GM12891 (cell line): ENCODE results near the gene JMJD7.

ENCODE experiments used
- DNase-seq: peaks from one replicate; pipeline ENCODE4 v3.0.0; 2011; ENCODE audit warnings: low spot score; ENCODE audit not compliant: insufficient read length
- FAIRE-seq: peaks from 2 replicates; lab custom pipeline; 2011; peaks lifted over from hg19 to GRCh38; lab: Jason Lieb, UNC
- PAX5 ChIP-seq: IDR thresholded peaks from 2 replicates; pipeline ENCODE4 v1.6.1; 2011; ENCODE audit warnings: low read length, moderate library complexity, mild to moderate bottlenecking; ENCODE audit not compliant: insufficient read depth, severe bottlenecking
- POLR2A ChIP-seq: IDR thresholded peaks from 2 replicates; pipeline ENCODE4 v1.6.1; 2011; ENCODE audit warnings: low read depth, low read length, control low read depth
- POLR2AphosphoS5 ChIP-seq: IDR thresholded peaks from 2 replicates; pipeline ENCODE4 v1.6.1; 2011; ENCODE audit warnings: low read depth, low read length, control low read depth
- POU2F2 ChIP-seq: IDR thresholded peaks from 2 replicates; pipeline ENCODE4 v1.6.1; 2011; ENCODE audit warnings: low read depth, mild to moderate bottlenecking, control low read depth, low read length, moderate library complexity
- SPI1 ChIP-seq: IDR thresholded peaks from 2 replicates; pipeline ENCODE4 v1.6.1; 2011; ENCODE audit warnings: low read depth, low read length, control low read depth
- TAF1 ChIP-seq: IDR thresholded peaks from 2 replicates; pipeline ENCODE4 v1.6.1; 2011; ENCODE audit warnings: low read depth, low read length, control low read depth

Gene JMJD7

GRCh38 chr15:41789662-41790061 is 38.2 kb upstream of the JMJD7 start:
- TF ChIP-seq POLR2A (no peak), PAX5 (no peak), TAF1 (no peak)
- DNase-seq = no peak
- no peak for FAIRE-seq

DNA sequence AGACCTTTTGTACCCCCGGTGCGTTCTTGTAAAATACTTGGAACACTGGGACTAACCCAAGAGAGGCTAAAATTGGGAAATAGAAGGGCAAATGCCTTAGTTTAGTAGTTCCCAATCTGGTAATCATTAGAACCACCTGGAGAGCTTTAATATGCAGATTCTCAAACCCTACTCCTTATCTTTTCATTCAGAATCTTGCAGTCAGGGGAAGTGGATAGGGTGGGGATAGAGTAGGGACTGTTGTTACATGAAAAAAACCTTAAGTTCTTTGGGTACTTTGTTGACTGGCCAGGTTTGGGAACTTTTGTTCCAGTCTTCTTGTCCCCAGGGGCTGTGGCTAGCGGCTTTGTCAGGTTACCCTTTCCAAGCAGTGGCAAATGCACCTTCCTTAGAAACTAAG is 37.7 kb upstream of the JMJD7 start:
- TF ChIP-seq TAF1 (no peak), PAX5 (no peak), POLR2AphosphoS5 (no peak), SPI1 (no peak), POLR2A (no peak), POU2F2 (no peak)
- no peak for FAIRE-seq
- no peak for DNase-seq

DNA sequence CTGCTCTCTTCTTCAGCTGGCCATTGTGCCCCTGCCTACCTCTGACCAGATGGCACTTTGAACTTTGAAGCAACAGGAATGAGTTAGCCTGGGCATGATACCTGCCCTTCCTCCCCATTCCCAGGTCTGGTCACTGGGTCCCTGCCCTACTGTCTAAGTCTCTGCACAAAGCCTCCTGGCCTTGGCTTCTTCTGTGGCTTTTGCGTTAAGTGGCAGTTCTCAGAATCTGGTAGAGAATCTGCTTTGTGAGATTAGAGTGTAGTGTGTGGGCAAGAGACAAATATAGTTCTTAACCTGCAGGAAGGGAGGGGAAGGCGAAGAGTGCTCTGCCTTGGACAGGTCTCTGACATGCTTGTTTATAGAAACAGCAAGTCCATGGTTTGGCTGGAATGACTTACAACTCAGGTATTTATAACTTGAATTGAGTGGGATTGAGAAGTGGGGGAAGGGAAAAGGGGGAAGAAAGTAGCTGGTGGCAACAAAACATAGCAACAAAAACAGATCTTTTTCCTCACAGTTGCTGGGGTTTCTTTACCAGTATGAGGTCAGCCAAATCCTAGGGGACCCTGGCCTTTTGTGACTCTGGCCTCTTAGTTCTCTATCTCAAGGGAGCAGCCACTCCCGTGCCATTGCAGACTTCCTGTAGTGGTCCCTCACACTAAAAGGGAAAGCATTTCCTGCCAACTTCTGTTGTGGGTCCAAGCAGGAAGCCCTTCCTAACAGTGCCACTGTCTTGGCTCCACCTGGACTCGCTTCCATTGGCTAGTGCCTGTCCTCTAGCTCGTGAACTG is 36.9 kb upstream of the JMJD7 start:
- DNase-seq = no peak
- no peak for FAIRE-seq
- TF ChIP-seq TAF1 (no peak), PAX5 (no peak), POLR2AphosphoS5 (no peak), SPI1 (no peak), POLR2A (no peak), POU2F2 (no peak)

DNA sequence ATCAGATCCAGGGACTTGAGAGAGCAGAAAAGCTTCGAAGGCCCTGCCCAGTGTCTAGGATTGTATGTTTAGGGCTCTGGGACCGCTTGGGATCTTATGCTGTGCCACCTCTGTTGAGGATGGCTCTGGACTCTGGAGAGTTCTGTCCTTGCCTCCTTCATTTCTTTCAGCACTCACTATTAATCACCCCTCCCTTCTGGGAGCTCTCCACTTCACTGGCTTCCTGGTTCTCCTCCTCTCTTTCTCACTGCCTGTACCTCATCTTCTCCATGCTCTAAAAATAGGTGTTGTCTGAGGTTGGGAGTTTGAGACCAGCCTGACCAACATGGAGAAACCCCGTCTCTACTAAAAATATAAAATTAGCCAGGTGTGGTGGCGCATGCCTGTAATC is 36.4 kb upstream of the JMJD7 start:
- TF ChIP-seq POLR2AphosphoS5 (no peak), PAX5 (no peak), POLR2A (no peak), POU2F2 (no peak), SPI1 (no peak), TAF1 (no peak)

DNA sequence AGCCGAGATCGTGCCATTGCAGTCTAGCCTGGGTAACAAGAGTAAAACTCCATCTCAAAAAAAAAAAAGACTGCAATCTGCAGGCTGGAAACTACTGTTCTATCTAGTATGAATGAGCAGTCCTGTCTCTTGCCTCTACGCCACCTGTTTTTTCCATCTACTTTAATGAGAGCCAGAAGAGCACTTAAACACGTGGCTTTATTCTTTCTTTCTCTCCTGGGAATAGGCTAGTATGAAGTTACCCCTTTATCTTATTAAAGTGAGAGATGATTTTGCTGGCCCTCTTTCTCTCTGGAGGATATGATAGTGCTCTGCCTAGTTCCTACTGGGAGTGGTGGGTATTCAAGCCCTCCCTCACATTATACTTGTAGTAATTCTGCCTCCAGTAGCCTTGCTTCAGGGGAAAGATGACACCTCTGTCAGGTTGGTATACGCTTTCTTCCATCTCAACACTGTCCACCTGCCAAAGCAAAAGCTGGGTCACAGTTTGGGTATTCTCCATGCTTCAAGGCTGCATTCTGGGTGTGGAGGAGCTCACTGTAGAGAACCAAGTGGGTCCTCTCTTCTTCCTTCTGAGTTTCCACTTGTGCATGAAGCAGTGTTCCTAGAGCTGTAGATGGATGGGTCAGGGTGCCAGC is 35.8 kb upstream of the JMJD7 start:
- DNase-seq (no peak), FAIRE-seq (no peak)
- TF ChIP-seq POLR2AphosphoS5 = no peak
- no peak for TF ChIP-seq PAX5
- no peak for TF ChIP-seq POU2F2
- no peak for TF ChIP-seq POLR2A
- TF ChIP-seq TAF1 = no peak
- no peak for TF ChIP-seq SPI1

More for the DNA sequence above, 36.4 kb upstream of the JMJD7 start:
- no peak for FAIRE-seq
- no peak for DNase-seq

- FAIRE-seq (no peak), DNase-seq (no peak)
- TF ChIP-seq POU2F2 (no peak), TAF1 (no peak), POLR2AphosphoS5 (no peak), POLR2A (no peak), PAX5 (no peak), SPI1 (no peak)
These were observed 33.8 kb upstream of the JMJD7 start for GRCh38 chr15:41794081-41794480.

- DNase-seq (no peak), FAIRE-seq (no peak)
These were observed 31.7 kb upstream of the JMJD7 start for GRCh38 chr15:41795996-41796856.

DNA sequence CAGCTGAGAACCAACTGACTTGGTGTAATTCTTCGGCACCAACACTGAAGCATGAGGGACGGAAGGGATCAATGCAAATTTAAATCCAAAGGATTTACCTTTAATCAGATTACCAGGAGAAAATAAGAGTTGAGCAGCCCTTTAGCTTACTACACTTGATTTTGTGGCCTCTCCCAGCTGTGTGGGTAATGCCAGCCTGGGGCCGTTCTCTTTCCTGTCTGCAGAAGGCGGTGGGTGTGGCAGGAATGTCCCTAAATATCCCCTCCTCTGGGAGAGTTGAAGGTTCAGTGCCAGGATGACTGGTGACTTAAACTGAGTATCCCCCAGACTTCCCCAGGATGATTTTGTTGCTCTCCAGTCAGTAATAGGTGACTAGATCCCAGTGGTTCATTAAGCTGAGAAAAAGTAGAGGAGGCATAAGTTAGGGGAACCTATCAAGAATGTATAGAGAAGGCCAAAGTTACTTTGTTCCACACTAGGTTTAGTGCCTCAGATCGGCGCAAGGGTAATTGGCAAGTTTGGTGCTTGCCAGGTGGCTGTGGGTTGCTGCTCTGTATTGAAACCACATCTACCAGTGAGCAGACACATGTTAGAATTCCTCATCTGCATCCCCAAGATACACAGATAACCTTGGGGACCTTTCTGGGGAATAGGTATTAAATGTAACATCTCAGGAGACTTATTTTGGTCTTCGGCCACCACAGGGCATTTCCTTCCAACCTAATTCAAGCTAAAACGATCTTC is 30.5 kb upstream of the JMJD7 start:
- DNase-seq (no peak), FAIRE-seq (no peak)
- TF ChIP-seq PAX5 = no peak
- no peak for TF ChIP-seq POU2F2
- no peak for TF ChIP-seq POLR2A
- TF ChIP-seq SPI1 = no peak
- TF ChIP-seq POLR2AphosphoS5 = no peak
- TF ChIP-seq TAF1 = no peak

More at GRCh38 chr15:41795996-41796856, 31.7 kb upstream of the JMJD7 start:
- TF ChIP-seq PAX5 (no peak), POLR2AphosphoS5 (no peak), SPI1 (no peak), POU2F2 (no peak)
